T47D (cell line): ENCODE measurements around the gene TLL1.

Experiments
- DNase-seq, 2 experiments: peaks; one replicate each; pipeline versions ENCODE4 v3.0.0 to v3.0.0-alpha.2; 2011 to 2012; ENCODE audit warnings: low read depth in 1 of 2, low spot score in 1 of 2
- JUND ChIP-seq: IDR thresholded peaks from 2 replicates; pipeline ENCODE4 v1.6.1; 2012; ENCODE audit warnings: low read depth
- in situ Hi-C: cut with HindIII; loops from 2 replicates; pipeline ENCODE4 v1.10.0; 2016; ENCODE audit warnings: low sequenced_read_pairs, low pct_unique_long_range_greater_than_20kb

Gene TLL1

GRCh38 chr4:165872461-165873297, at the start of gene TLL1:
TLL1 (plus strand) TSS chr4:165873237; CDS start chr4:165873905, 668 bp downstream.
- TF ChIP-seq JUND, result no peak
- DNase-seq, result peak in 1 of 2 experiments; percentile 11
- in situ Hi-C loops, result no loop called here

DNA sequence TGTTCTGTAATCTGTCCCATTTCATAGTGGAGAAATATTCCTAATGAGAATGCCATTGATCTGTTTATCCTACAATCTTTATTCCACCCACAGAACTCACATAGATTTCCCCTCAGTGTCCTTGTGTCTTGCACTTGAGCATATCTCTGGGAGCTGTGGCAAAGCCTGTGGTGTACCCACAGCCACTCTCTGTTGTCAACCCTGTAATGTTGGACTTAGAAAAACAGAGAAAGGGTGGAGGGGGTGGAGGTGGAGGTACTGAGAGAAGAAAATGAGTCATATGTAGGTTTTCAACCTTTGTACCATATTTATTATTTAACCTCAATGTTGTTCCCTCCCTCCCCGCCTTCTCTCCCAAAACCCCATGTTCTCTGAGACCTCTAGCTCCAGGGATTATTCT, 46.9 kb upstream of the TLL1 start:
- TF ChIP-seq JUND, result no peak
- in situ Hi-C loops, result no loop called here
- no peak for DNase-seq

GRCh38 chr4:165827018-165827417, 46.0 kb upstream of the TLL1 start:
- no peak for TF ChIP-seq JUND
- peak in 1 of 2 experiments; percentile 48 for DNase-seq
- in situ Hi-C loops, result no loop called here

DNA sequence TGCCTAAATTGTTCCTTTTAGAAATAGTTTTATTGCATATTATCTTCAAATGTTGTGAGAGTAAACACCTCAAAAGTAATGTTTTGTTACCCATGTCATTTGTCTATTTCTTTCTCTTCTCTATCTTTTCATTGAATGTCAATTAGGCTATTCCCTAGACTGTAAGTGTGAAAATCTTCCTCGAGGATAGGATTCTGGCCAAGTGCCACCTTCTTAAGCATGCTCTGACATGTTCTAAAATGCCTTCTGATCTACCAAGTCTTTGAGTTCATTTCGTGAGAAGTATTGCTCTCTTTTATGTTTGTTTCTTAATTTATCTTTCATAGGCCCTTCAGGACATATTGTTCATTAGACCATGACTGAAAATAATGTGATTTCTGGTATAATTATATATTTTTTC, 44.1 kb upstream of the TLL1 start:
- TF ChIP-seq JUND, result no peak
- in situ Hi-C loops, result no loop called here

GRCh38 chr4:165834116-165834515, 38.9 kb upstream of the TLL1 start:
- no peak for TF ChIP-seq JUND
- no peak for DNase-seq
- in situ Hi-C loops, result no loop called here

More for the DNA sequence above, 44.1 kb upstream of the TLL1 start:
- DNase-seq, result peak in 1 of 2 experiments; percentile 39

- in situ Hi-C loops, result no loop called here
- no peak for DNase-seq
Observed at GRCh38 chr4:165838575-165838974, 34.5 kb upstream of the TLL1 start.

GRCh38 chr4:165839615-165840333, 33.3 kb upstream of the TLL1 start:
- no peak for TF ChIP-seq JUND
- no peak for DNase-seq
- in situ Hi-C loops, result no loop called here

More at GRCh38 chr4:165838575-165838974, 34.5 kb upstream of the TLL1 start:
- no peak for TF ChIP-seq JUND

- in situ Hi-C loops, result no loop called here
Observed at GRCh38 chr4:165842684-165843083, 30.4 kb upstream of the TLL1 start.

DNA sequence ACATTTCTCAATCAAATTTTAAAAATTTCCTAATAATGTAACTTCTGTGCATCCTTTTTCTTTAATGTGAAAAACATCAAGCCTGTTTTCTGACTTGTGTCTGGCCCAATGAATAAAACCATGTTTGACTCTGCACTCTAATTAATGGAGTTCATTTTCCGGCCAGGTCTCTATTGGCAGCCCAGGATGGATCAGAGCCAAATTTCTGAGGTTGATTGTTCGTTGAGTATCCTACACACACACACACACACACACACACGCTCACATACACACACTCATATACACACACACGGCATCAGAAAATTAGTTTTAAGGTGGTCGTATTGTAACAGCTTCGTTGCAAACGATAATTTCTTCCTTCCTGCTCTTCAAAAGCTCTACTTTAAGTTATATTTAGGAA, 28.9 kb upstream of the TLL1 start:
- no peak for DNase-seq
- no peak for TF ChIP-seq JUND
- in situ Hi-C loops, result no loop called here

More at GRCh38 chr4:165842684-165843083, 30.4 kb upstream of the TLL1 start:
- no peak for TF ChIP-seq JUND
- DNase-seq, result no peak

DNA sequence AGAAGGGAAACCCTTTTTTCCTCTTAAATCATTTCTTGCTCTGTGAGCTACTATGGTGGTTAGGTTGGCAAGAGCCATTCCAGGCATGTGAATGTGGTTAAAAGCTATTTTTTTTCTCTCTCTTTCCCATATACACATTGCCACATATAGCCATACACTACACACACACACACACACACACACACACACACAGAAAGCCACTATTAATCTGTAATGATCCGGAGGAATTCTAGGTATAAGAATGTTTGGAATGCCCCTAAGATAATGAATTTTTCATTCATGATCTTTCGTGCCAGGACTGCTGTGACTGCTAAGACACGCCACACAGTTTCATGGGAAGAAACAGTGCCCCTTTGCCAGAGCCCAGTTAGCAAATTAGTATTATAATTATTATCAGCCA, 21.8 kb upstream of the TLL1 start:
- no peak for DNase-seq
- TF ChIP-seq JUND, result no peak
- in situ Hi-C loops, result no loop called here

DNA sequence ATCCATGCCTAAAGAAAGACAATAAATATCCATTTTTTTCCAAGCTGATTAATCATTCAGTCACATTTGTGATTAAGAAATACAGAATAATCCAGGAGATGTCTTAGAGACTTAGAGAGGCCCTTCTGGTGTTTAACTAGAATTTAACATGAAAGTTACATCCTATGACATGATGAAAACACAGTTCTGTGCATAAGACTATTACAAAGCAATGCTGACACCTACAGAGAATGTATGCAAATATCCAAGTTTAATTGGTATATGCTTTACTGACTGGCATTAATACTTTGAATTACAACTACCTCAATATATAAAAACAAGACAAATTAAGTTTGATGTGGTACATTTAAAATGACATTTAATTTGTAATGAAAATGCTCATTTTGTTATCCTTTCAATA, 17.8 kb upstream of the TLL1 start:
- in situ Hi-C loops, result no loop called here
- TF ChIP-seq JUND, result no peak
- DNase-seq, result peak in 1 of 2 experiments; percentile 12

DNA sequence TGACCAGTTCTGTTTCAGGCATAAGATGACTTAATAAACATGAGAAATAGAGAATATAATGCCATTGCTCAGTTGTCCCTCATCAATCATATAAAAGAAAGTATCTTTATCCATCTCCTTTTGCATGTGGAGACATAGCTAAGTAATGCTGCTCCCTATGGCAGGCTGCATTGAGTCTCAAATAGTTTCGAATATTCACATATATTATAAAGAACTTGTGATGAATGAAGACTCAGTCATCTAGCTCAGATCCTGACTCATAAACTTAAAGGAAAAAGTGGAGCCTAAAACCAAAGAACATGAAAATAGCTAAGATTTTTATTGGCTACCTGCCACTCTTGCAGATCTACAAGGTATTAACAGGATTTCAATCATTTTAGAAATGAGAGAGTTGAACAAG, 11.7 kb upstream of the TLL1 start:
- no peak for TF ChIP-seq JUND
- DNase-seq, result no peak
- in situ Hi-C loops, result no loop called here

DNA sequence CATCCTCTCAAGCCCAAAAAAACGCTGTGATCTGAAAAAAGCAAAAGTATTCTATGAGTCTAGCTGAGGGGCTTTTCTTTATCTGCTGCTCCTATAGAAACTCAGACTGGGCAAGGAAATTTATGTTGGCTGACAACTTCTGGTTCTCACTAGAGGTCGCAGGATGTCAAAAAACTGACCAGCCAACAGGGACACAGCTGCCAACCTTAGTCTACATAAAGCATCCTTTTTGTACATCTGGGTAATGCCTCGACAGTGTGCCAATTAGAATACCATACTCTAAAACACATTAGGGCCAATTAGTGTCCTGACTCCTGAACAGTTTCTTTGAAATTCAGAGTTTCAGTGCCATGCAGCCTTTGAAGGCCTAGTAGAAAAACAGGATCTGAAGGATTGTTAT, 8.8 kb upstream of the TLL1 start:
- TF ChIP-seq JUND, result no peak
- peak in 1 of 2 experiments; percentile 39 for DNase-seq
- in situ Hi-C loops, result no loop called here
